Raji (cell line): ENCODE measurements around the gene SLC12A8.

ENCODE experiments used
- POLR2A ChIP-seq: IDR thresholded peaks from 2 replicates; pipeline ENCODE4 v1.6.1; 2011; ENCODE audit warnings: low read depth, low read length, control low read depth; ENCODE audit not compliant: insufficient read depth

SLC12A8 gene

GRCh38 chr3:125229707-125230106, 17.2 kb upstream of the SLC12A8 start:
- no peak for TF ChIP-seq POLR2A

DNA sequence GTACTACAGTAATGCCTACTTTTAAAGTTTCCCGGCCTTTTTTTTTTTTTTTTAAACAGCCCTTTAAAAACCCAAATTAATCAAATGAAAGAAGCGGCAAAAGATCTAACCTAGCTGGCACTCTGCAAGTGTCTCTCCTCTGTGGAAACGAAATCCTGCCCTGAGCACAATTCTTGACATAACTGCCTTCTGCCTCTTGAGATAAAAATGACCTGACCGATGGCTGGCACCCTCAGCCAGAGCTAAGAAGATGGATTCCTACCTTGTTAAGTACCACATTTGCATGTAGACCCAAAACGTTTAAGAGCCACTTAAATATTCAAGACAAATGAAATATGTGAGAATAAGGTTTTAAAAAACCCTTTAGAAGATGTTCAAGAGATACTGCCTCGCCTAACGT, 16.6 kb upstream of the SLC12A8 start:
- no peak for TF ChIP-seq POLR2A

DNA sequence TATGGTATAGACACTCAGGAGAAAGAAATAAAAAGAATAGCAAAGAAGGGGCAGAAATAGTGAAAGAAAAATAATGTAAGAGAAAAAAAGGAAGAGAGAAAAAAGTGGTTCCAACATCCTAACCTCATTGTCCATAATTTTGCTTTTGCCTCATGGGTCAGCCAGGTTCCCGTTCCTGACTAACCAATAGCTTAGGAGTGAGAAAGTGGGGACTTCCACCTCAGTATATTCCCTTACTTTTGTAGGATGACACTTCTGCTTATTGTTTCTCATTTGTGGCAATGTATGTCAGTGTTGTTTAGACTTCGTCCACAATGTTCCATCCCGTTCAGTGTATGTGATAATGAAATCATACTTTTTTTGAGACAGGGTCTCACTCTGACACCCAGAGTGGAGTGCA, 9.3 kb upstream of the SLC12A8 start:
- TF ChIP-seq POLR2A: no peak

DNA sequence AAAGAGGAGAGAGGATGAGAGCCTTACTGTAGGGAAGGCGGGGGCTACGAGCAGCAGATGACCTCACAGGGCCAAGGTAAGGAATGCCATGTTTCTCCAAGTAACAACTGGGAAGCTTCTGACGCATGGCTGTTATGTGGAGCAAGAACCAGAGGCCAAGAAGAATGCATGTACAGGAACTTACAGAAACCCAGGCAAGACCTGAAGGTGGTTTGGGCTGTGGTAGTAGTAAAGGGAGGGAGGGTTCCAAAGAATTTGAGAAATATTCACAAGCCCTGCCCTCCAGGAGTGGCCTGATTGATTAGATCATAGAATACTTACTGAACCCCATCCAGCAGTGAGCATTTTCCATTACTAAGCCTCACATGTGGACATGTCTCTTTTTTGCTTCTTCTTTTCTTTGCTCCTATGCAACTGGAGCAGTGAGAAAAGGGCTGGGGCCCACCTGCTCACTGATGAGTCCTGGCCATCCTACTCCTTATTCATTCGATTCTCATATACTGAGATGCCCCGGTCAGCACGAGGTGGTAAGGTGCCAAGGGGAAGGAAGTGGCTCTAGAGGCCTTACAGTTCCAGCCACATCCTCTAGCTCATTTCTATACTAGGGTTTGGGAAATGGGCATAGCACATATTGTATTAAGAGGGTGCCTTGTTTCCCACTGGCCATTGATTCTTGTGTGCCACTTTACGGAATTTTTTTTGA, 8.3 kb upstream of the SLC12A8 start:
- TF ChIP-seq POLR2A: no peak

- TF ChIP-seq POLR2A: no peak
Measured at GRCh38 chr3:125220183-125220582, 7.6 kb upstream of the SLC12A8 start.

DNA sequence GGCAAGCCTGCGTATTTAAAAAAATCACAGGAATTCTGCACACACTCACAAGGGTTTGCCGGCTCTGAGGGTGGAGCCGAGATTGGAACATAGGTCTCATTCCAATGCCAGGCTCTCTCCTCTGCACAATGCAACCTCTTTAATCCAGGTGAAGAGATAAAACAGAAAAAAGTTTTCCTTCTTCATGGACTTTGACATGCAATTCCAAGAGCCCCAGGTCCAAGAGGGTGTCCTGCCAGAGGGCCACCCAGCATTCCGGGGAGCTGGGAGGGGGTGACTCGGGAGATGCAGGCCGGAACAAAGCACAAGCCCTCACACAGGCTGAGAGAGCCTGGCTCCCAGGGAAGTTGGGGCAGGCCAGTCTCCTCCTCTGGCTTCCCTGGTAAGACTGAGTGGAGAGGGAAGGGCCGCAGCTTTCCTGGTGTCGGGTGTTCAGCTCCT, 6.7 kb upstream of the SLC12A8 start:
- TF ChIP-seq POLR2A: no peak

DNA sequence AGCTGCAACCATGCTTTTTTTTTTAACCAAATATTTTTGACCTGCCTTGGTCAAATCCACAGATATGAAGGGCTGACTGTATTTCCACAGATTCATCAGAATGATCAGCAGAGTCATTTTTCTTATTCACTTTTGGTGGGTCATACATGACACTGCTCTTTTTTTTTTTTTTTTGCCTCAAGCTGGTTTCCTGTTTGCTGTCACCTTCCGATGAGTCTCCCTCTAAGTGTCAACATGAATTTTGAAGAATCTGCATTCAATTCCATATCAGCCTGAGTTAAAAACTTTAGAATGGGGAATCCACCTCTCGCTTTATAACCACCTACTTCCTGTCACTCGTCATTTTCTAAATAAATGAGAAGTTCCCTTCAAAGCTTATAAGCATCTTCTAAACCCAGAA, 2.2 kb upstream of the SLC12A8 start:
- no peak for TF ChIP-seq POLR2A

- no peak for TF ChIP-seq POLR2A
Measured at GRCh38 chr3:125213946-125214542, 1.5 kb upstream of the SLC12A8 start.

GRCh38 chr3:125213364-125213755, 812 bp upstream of the SLC12A8 start:
- no peak for TF ChIP-seq POLR2A

DNA sequence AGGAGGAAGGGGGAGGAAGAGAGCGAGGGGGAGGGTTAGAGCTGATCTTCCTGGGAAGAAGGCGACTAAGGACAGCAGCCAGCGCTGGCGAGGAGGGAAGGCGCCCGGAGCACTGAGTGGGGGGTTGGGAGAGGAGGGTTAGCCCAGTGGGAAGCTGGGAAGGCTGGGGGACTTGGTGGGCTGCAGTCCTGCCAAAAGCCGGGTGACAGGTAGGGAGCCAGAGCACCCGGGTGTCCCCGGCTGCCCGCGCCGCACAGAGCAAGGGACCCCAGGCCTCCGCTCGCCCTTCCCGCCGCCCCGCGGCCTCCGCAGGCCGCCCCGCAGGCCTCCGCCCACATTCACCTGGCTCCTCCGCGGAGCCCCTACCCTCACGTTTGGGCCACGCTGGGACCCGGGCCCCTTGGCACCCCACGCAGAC, 448 bp downstream of the SLC12A8 start:
- no peak for TF ChIP-seq POLR2A

- no peak for TF ChIP-seq POLR2A
Measured at GRCh38 chr3:125211523-125212090, 941 bp downstream of the SLC12A8 start.

DNA sequence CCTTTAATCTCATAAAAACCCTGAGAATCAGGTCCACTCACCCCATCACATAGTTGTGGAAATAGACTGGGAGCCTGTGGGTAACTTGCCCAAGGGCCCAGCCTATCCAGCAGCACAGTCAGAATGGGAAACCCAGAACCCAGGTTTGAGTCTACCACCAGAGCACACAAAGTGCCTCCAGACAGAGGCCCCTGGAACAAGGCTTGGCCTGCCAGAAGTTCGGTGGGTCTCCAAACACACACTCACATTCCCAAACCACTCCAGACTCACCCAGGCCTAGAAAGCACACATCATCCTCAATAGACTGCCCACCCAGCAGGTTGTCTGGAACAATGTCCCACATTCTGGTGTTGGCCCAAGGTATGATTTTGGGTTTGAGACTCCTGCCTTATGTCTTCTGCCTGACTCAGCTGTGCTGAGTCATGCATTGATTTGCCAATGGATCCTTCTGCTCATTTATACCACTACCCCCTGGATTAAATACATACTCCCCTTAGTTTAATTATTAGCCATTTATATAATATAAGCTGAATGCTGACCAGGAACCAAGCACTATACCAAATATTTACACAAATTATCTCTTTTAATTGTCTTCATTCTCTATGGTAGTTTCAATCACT, 4.5 kb downstream of the SLC12A8 start:
- no peak for TF ChIP-seq POLR2A

- no peak for TF ChIP-seq POLR2A
Measured at GRCh38 chr3:125207507-125207906, 5.0 kb downstream of the SLC12A8 start.

DNA sequence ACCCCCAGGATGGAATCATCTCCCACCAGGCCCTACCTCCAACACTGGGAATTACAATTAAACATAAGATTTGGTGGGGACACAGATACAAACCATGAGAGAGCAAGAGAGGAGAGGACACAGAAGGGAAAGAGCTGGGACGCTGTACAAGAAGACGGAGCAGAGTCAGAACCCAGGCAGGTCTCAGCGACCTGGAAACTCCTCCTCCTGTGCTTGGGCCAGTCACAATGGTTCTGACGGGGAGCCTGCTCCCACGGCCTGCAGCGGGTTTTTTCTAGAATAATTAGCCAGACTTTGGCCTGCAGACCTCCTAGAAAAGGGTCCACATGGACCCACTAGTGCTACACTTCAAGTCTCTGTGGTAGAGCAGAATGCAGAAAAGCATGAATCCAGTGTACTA, 5.6 kb downstream of the SLC12A8 start:
- TF ChIP-seq POLR2A: no peak

- TF ChIP-seq POLR2A: no peak
Measured at GRCh38 chr3:125203731-125204130, 8.8 kb downstream of the SLC12A8 start.

DNA sequence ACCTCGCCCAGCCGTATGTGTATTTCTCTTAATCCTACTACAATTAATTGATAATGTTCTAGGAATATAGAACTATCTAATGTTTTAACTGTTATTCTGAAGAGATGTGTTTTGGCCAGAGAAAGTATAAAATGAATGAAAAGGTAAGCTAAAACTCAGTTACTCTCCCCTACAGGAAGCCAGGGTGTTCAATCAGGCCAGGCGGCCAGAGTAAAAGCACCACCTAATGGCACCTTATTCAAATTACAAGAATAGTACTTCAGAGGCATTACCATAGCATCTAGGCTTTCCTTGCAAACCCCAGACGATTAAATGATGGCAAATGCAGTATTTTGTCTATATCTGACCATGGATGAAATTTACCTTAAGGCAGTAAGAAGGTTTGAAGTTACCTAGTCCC, 10.4 kb downstream of the SLC12A8 start:
- no peak for TF ChIP-seq POLR2A

DNA sequence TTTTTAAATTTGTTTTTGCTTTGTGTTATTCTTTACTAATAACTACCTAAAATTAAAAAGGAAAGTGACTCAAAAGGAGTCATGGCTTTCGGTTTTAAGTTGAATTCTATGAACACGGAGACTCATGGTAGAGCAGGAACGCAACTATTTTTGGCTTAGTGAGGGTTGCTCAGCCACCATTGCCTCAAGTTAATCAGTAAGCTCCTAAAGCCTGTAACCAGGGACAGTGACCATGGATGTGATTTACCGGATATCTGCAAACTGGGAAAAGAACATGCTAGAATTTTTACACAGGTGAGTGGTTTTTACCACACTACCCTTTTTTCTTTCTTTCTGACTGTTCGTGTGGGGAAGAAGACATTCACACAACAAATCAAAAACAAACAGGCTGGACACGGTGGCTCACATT, 11.8 kb downstream of the SLC12A8 start:
- no peak for TF ChIP-seq POLR2A
